GM10266 (cell line): ENCODE measurements around the gene MRPL23.

ENCODE experiments used
- DNase-seq: peaks from one replicate; pipeline ENCODE4 v3.0.0; 2012; ENCODE audit errors: extremely low spot score
- CTCF ChIP-seq: IDR thresholded peaks from 2 replicates; pipeline ENCODE4 v1.5.1; 2012; ENCODE audit warnings: mild to moderate bottlenecking, low read depth; ENCODE audit not compliant: control insufficient read depth, insufficient read depth; ENCODE audit errors: missing control alignments

Gene MRPL23

GRCh38 chr11:1943977-1944376, 3.2 kb upstream of the MRPL23 start:
- DNase-seq = no peak
- no peak for TF ChIP-seq CTCF

- DNase-seq = no peak
- TF ChIP-seq CTCF = no peak
These were observed 583 bp downstream of the MRPL23 start for GRCh38 chr11:1947592-1948237.

GRCh38 chr11:1948389-1948788, 1.3 kb downstream of the MRPL23 start:
- TF ChIP-seq CTCF = no peak
- no peak for DNase-seq

GRCh38 chr11:1949302-1949701, 2.2 kb downstream of the MRPL23 start:
- no peak for DNase-seq

GRCh38 chr11:1949922-1950321, 2.8 kb downstream of the MRPL23 start:
- no peak for TF ChIP-seq CTCF
- no peak for DNase-seq

More at GRCh38 chr11:1949302-1949701, 2.2 kb downstream of the MRPL23 start:
- TF ChIP-seq CTCF = no peak

- no peak for DNase-seq
- no peak for TF ChIP-seq CTCF
These were observed 5.8 kb downstream of the MRPL23 start for GRCh38 chr11:1952806-1953482.

GRCh38 chr11:1953489-1954266, 6.5 kb downstream of the MRPL23 start:
- DNase-seq = no peak
- no peak for TF ChIP-seq CTCF
